Hepatocyte (in vitro differentiated cells): ENCODE data around the gene LINGO1. TPM values are rescaled to one million over a fixed set of nuclear protein-coding genes. Genes with fewer than 3 reads are reported as not detected.

Experiments used
- DNase-seq: peaks from one replicate; pipeline ENCODE4 v3.0.0-alpha.2; 2016; ENCODE audit warnings: low spot score
- H2AFZ ChIP-seq: fragments of 200-600 bp; sonication (generic); 2 replicates; pipeline ENCODE4 v1.6.0; 2016; ENCODE audit warnings: antibody characterized with exemption, mild to moderate bottlenecking
- H3K27ac ChIP-seq: fragments of 200-600 bp; sonication (generic); 2 replicates; pipeline ENCODE4 v1.5.1; 2016; ENCODE audit warnings: mild to moderate bottlenecking
- H3K27me3 ChIP-seq: fragments of 200-600 bp; sonication (generic); 2 replicates; pipeline ENCODE4 v1.6.1; 2016
- H3K36me3 ChIP-seq: fragments of 200-600 bp; sonication (generic); replicated peaks from 2 replicates; pipeline ENCODE4 v1.5.1; 2016; ENCODE audit warnings: low read depth; ENCODE audit not compliant: insufficient read depth
- H3K4me1 ChIP-seq: fragments of 200-600 bp; sonication (generic); 2 replicates; pipeline ENCODE4 v1.5.1; 2016; ENCODE audit warnings: mild to moderate bottlenecking, moderate library complexity; ENCODE audit not compliant: insufficient read depth
- H3K4me2 ChIP-seq: fragments of 200-600 bp; sonication (generic); 2 replicates; pipeline ENCODE4 v1.6.0; 2016
- H3K4me3 ChIP-seq: fragments of 200-600 bp; sonication (generic); 2 replicates; pipeline ENCODE4 v1.5.1; 2016; ENCODE audit warnings: mild to moderate bottlenecking
- H3K79me2 ChIP-seq: fragments of 200-600 bp; sonication (generic); 2 replicates; pipeline ENCODE4 v1.6.0; 2017; ENCODE audit warnings: mild to moderate bottlenecking
- H3K9me2 ChIP-seq: fragments of 200-600 bp; sonication (generic); replicated peaks from 2 replicates; pipeline ENCODE4 v1.6.0; 2017; ENCODE audit warnings: mild to moderate bottlenecking; ENCODE audit not compliant: insufficient read depth
- H3K9me3 ChIP-seq: fragments of 200-600 bp; sonication (generic); 2 replicates; pipeline ENCODE4 v1.5.1; 2016; ENCODE audit warnings: low read depth, mild to moderate bottlenecking
- H4K20me1 ChIP-seq: fragments of 200-600 bp; sonication (generic); 2 replicates; pipeline ENCODE4 v1.6.0; 2016; ENCODE audit warnings: mild to moderate bottlenecking; ENCODE audit not compliant: insufficient read depth, poor library complexity, severe bottlenecking
- CTCF ChIP-seq: fragments of 200-600 bp; sonication (generic); IDR thresholded peaks from 2 replicates; pipeline ENCODE4 v1.5.1; 2016; ENCODE audit warnings: antibody characterized with exemption, mild to moderate bottlenecking; ENCODE audit not compliant: poor library complexity
- EZH2 ChIP-seq: fragments of 200-600 bp; sonication (generic); IDR thresholded peaks from 2 replicates; pipeline ENCODE4 v1.6.1; 2016; ENCODE audit warnings: antibody characterized with exemption, mild to moderate bottlenecking, borderline replicate concordance
- EZH2phosphoT487 ChIP-seq: fragments of 200-600 bp; sonication (generic); IDR thresholded peaks from one replicate; pipeline ENCODE4 v1.6.1; 2018; ENCODE audit warnings: antibody characterized with exemption, mild to moderate bottlenecking, low read depth, moderate library complexity; ENCODE audit not compliant: unreplicated experiment, severe bottlenecking
- WGBS: methylation state at CpG from one replicate; pipeline ENCODE4 v1.1.6; 2016; ENCODE audit warnings: low lambda C conversion rate; ENCODE audit errors: missing lambda C conversion rate; 5-methylcytosine and 5-hydroxymethylcytosine counted together
- polyA plus RNA-seq: library from polyadenylated mRNA; unstranded; fragments of >200 nt; fragmentation: Nextera tagmentation; extraction: Ambion mirVana; gene quantifications from 2 replicates; pipeline ENCODE4 v1.2.1, GENCODE V29; 2016
- total RNA-seq: library from RNA; depleted of rRNA; stranded (reverse); fragments of >200 nt; gene quantifications from 2 replicates; pipeline ENCODE4 v1.2.3, GENCODE V29; 2014

Gene LINGO1
- total and polyA plus RNA-seq, 2 experiments from 2014 or later = 4.3 to 5.1 TPM

- DNase-seq = no peak
- Histone ChIP-seq H3K27ac (no peak overlapping the region), H2AFZ (no peak overlapping the region), H3K9me3 (no peaks in the 10 kb centered on the region), H3K36me3 (no peaks in the 10 kb centered on the region), H3K4me2 (no peak overlapping the region), H4K20me1 (no peaks in the 10 kb centered on the region), H3K4me1 (peaks cover 36% of the 10 kb centered on the region), H3K4me3 (no peak overlapping the region), H3K27me3 (peaks cover 25% of the 10 kb centered on the region), H3K79me2 (no peaks in the 10 kb centered on the region), H3K9me2 (no peaks in the 10 kb centered on the region)
- WGBS = 85% methylated on average over 12 of the region's 12 CpGs
- TF ChIP-seq EZH2 = no peak
- TF ChIP-seq EZH2phosphoT487 = no peak
- TF ChIP-seq CTCF = no peak
Measured at GRCh38 chr15:77627067-77627466, 5.6 kb downstream of the LINGO1 start.

DNA sequence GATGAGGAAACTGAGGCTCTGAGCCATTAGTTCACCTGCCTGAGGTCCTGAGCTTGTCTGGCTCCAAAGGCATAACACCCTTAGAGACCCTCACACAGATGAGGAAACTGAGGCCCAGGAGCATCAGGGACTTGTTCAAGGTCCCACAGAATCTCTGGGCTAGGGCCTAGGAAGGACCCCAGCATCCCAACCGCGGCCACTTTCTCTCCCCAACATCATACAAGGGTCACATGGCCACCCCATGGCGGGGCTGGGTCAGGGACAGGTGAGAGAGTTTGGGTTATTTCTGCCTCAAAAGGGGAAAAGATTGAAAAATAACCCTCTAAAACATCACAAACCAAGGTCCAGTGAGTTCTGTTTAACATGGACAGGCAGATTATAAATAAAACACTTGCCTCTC, 6.7 kb downstream of the LINGO1 start:
- Histone ChIP-seq H3K4me2 (no peak overlapping the region), H3K27me3 (peaks cover 15% of the 10 kb centered on the region), H3K4me3 (no peak overlapping the region), H2AFZ (no peak overlapping the region), H3K4me1 (peaks cover 37% of the 10 kb centered on the region), H3K27ac (no peak overlapping the region), H3K36me3 (no peaks in the 10 kb centered on the region), H3K79me2 (no peaks in the 10 kb centered on the region), H3K9me3 (no peaks in the 10 kb centered on the region), H4K20me1 (no peaks in the 10 kb centered on the region), H3K9me2 (no peaks in the 10 kb centered on the region)
- DNase-seq = no peak
- no peak for TF ChIP-seq CTCF
- no peak for TF ChIP-seq EZH2phosphoT487
- no peak for TF ChIP-seq EZH2
- 94% methylated on average over 3 of the region's 3 CpGs for WGBS

- Histone ChIP-seq H3K79me2 (no peaks in the 10 kb centered on the region), H3K4me3 (no peak overlapping the region), H3K36me3 (no peaks in the 10 kb centered on the region), H3K9me3 (no peaks in the 10 kb centered on the region), H3K27ac (no peak overlapping the region), H3K4me1 (peaks cover 37% of the 10 kb centered on the region), H3K4me2 (no peak overlapping the region), H4K20me1 (no peaks in the 10 kb centered on the region), H3K9me2 (no peaks in the 10 kb centered on the region), H2AFZ (no peak overlapping the region), H3K27me3 (peaks cover 8% of the 10 kb centered on the region)
- no peak for TF ChIP-seq EZH2phosphoT487
- TF ChIP-seq CTCF = no peak
- TF ChIP-seq EZH2 = no peak
- WGBS = 90% methylated on average over 3 of the region's 3 CpGs
- DNase-seq = no peak
Measured at GRCh38 chr15:77625376-77625775, 7.3 kb downstream of the LINGO1 start.

- H3K27me3 ChIP-seq = peaks cover 6% of the 10 kb centered on the region
- H3K4me1 ChIP-seq = peaks cover 37% of the 10 kb centered on the region
- no peak overlapping the region for H3K27ac ChIP-seq
- no peak for TF ChIP-seq EZH2
- TF ChIP-seq CTCF = no peak
- H3K4me3 ChIP-seq = no peak overlapping the region
- WGBS = 58% methylated on average over 6 of the region's 7 CpGs
- no peak overlapping the region for H2AFZ ChIP-seq
- H3K9me3 ChIP-seq = no peaks in the 10 kb centered on the region
- H3K9me2 ChIP-seq = no peaks in the 10 kb centered on the region
- H3K4me2 ChIP-seq = no peak overlapping the region
- no peaks in the 10 kb centered on the region for H4K20me1 ChIP-seq
- no peaks in the 10 kb centered on the region for H3K79me2 ChIP-seq
- DNase-seq = no peak
- no peaks in the 10 kb centered on the region for H3K36me3 ChIP-seq
Measured at GRCh38 chr15:77624868-77625267, 7.8 kb downstream of the LINGO1 start.
